Neuronal stem cell (in vitro differentiated cells): Measurements from ENCODE around the gene RAB33B.

Source experiments
- DNase-seq: peaks from one replicate; pipeline ENCODE4 v3.0.0-alpha.2; 2013; ENCODE audit warnings: low spot score
- H2AFZ ChIP-seq: one replicate; pipeline ENCODE4 v1.6.1; 2013; ENCODE audit warnings: mild to moderate bottlenecking, low read length, inconsistent platforms
- H2AK5ac ChIP-seq: 2 replicates; pipeline ENCODE4 v1.6.1; 2013; ENCODE audit warnings: low read depth, mild to moderate bottlenecking, inconsistent platforms, low read length, moderate library complexity, mixed read lengths
- H2BK120ac ChIP-seq: 2 replicates; pipeline ENCODE4 v1.6.1; 2013; ENCODE audit warnings: low read depth, mild to moderate bottlenecking, inconsistent platforms, low read length, moderate library complexity, mixed read lengths
- H2BK12ac ChIP-seq: one replicate; pipeline ENCODE4 v1.6.1; 2013; ENCODE audit warnings: low read length, inconsistent platforms
- H2BK15ac ChIP-seq: 2 replicates; pipeline ENCODE4 v1.6.1; 2013; ENCODE audit warnings: mild to moderate bottlenecking, low read length, inconsistent platforms, mixed read lengths
- H2BK5ac ChIP-seq: one replicate; pipeline ENCODE4 v1.6.1; 2013; ENCODE audit warnings: inconsistent platforms, mild to moderate bottlenecking, low read length, moderate library complexity
- H3K14ac ChIP-seq: one replicate; pipeline ENCODE4 v1.6.1; 2013; ENCODE audit warnings: low read length, inconsistent platforms
- H3K18ac ChIP-seq: 2 replicates; pipeline ENCODE4 v1.6.1; 2013; ENCODE audit warnings: low read length, inconsistent platforms
- H3K23ac ChIP-seq: 2 replicates; pipeline ENCODE4 v1.6.1; 2013; ENCODE audit warnings: low read depth, mild to moderate bottlenecking, mixed read lengths, low read length, inconsistent platforms; ENCODE audit not compliant: poor library complexity
- H3K27ac ChIP-seq: replicated peaks from 3 replicates; pipeline ENCODE4 v1.5.1; 2013; ENCODE audit warnings: low read length, inconsistent platforms
- H3K27me3 ChIP-seq, 3 experiments: 2 replicates each; pipeline ENCODE4 v1.6.1; 2013; ENCODE audit warnings: low read length in 3 of 3, mild to moderate bottlenecking in 2 of 3, inconsistent platforms in 1 of 3, low read depth in 1 of 3, mixed read lengths in 1 of 3, moderate library complexity in 1 of 3; ENCODE audit not compliant: control insufficient read depth in 3 of 3, insufficient read depth in 3 of 3
- H3K36me3 ChIP-seq, 2 donors: replicated peaks in 1 of 2; 2 replicates each; pipeline ENCODE4 v1.6.1; 2013; ENCODE audit warnings: low read length in 2 of 2; ENCODE audit not compliant: control insufficient read depth in 2 of 2, insufficient read depth in 2 of 2
- H3K4ac ChIP-seq: 2 replicates; pipeline ENCODE4 v1.6.1; 2013; ENCODE audit warnings: inconsistent platforms, mild to moderate bottlenecking, low read length, moderate library complexity
- H3K4me1 ChIP-seq, 2 donors: 1 replicate in 1 of 2; 2 replicates in 1 of 2; pipeline ENCODE4 v1.6.1; 2013; ENCODE audit warnings: low read length in 2 of 2, low read depth in 1 of 2; ENCODE audit not compliant: control insufficient read depth in 2 of 2, insufficient read depth in 1 of 2
- H3K4me2 ChIP-seq: one replicate; pipeline ENCODE4 v1.6.1; 2013; ENCODE audit warnings: mild to moderate bottlenecking, low read length, inconsistent platforms; ENCODE audit not compliant: insufficient read depth, poor library complexity, severe bottlenecking
- H3K4me3 ChIP-seq, 2 donors: 2 replicates each; pipeline ENCODE4 v1.5.1; 2013; ENCODE audit warnings: low read length in 2 of 2, mild to moderate bottlenecking in 2 of 2, inconsistent platforms in 1 of 2, moderate library complexity in 1 of 2
- H3K79me1 ChIP-seq: one replicate; pipeline ENCODE4 v1.6.1; 2013; ENCODE audit warnings: low read depth, mild to moderate bottlenecking, inconsistent platforms, low read length, moderate library complexity
- H3K9ac ChIP-seq: one replicate; pipeline ENCODE4 v1.6.1; 2013; ENCODE audit warnings: mild to moderate bottlenecking, low read depth, low read length, inconsistent platforms; ENCODE audit not compliant: poor library complexity
- H3K9me3 ChIP-seq, 2 donors: replicated peaks in 1 of 2; 2 replicates each; pipeline versions ENCODE3 to v1.6.1; 2013; ENCODE audit warnings: low read length in 2 of 2, mild to moderate bottlenecking in 2 of 2, inconsistent platforms in 1 of 2, low read depth in 1 of 2, mixed read lengths in 1 of 2, moderate library complexity in 1 of 2; ENCODE audit not compliant: control insufficient read depth in 2 of 2, insufficient read depth in 1 of 2
- H4K8ac ChIP-seq: one replicate; pipeline ENCODE4 v1.6.1; 2013; ENCODE audit warnings: low read depth, mild to moderate bottlenecking, inconsistent platforms, low read length, moderate library complexity
- H4K91ac ChIP-seq: one replicate; pipeline ENCODE4 v1.6.1; 2013; ENCODE audit warnings: low read length, low read depth, mild to moderate bottlenecking, inconsistent platforms; ENCODE audit not compliant: poor library complexity
- WGBS, 2 donors: extraction: QIAGEN DNeasy Blood & Tissue Kit; methylation state at CpG; one replicate each; pipeline ENCODE4 v1.1.7; 2013; ENCODE audit warnings: missing lambda C conversion rate in 2 of 2, mixed read lengths in 1 of 2; ENCODE audit not compliant: insufficient read length in 2 of 2, insufficient replicate concordance in 1 of 2; ENCODE audit errors: extremely low coverage in 2 of 2; 5-methylcytosine and 5-hydroxymethylcytosine counted together

Gene RAB33B

DNA sequence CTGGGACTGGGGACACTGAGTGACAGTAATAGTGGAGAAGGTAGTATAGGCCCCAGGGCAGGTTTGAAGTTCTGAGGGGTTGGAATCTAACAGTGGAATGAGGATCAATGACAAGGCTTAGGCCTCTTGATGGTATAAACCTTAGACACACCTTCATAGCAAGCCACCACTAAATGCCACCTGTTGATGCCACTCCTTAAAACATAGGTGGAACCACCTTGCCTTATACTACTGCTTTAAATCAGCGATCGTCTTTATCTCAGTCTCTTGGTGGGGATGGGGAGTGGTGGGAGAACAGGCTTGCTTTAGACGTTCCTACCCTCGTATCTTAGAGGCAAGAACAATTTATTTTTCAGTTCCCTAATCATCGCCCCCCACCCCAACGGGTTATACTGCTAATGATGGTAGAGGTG lies 1.2 kb downstream of the RAB33B start:
- no peak overlapping the region for H3K23ac ChIP-seq
- no CpG with 5 or more reads among the region's 6 CpGs for WGBS, 2 donors

DNA sequence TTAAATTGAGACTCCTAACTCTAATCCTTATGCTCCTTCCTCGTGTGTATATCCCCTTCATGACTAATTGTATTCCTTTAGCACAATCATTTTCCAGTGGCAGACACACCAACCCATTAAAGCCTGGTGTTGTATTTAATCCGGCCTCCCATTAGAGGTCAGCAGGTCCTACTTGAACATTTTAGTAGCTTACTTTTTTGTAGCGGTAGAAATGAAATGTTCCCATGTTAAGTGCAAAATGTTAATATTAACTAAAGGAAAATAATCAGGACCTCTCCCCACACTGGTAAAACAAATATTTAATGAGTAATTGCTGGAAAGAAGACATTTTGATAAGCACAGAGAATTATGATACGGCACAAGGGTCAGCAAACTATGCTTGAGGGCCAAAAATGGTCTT lies 3.4 kb downstream of the RAB33B start:
- no peak overlapping the region for H3K23ac ChIP-seq
- H3K27ac ChIP-seq: no peak overlapping the region
- H2BK12ac ChIP-seq: no peak overlapping the region
- H3K36me3 ChIP-seq: peaks cover 0 to 11% of the 10 kb centered on the region in 2 donors
- H2BK120ac ChIP-seq: no peak overlapping the region
- peaks cover 4% of the 10 kb centered on the region for H3K79me1 ChIP-seq
- no peak overlapping the region for H4K8ac ChIP-seq
- H3K4me2 ChIP-seq: no peak overlapping the region
- no peak for DNase-seq
- no peak overlapping the region for H3K9ac ChIP-seq
- H3K4me1 ChIP-seq: peaks cover 2 to 14% of the 10 kb centered on the region in 2 donors
- WGBS, 2 donors: no CpG with 5 or more reads among the region's 4 CpGs
- no peak overlapping the region for H2AK5ac ChIP-seq
- no peak overlapping the region for H3K14ac ChIP-seq
- no peak overlapping the region for H3K18ac ChIP-seq
- H2AFZ ChIP-seq: no peak overlapping the region
- H3K27me3 ChIP-seq: no peaks in the 10 kb centered on the region
- H2BK15ac ChIP-seq: no peak overlapping the region
- no peak overlapping the region for H3K4me3 ChIP-seq
- no peak overlapping the region for H2BK5ac ChIP-seq
- no peaks in the 10 kb centered on the region for H3K9me3 ChIP-seq
- no peak overlapping the region for H3K4ac ChIP-seq
- H4K91ac ChIP-seq: no peak overlapping the region

More for the DNA sequence above, 1.2 kb downstream of the RAB33B start:
- no peak overlapping the region for H3K18ac ChIP-seq
- no peak overlapping the region for H2AK5ac ChIP-seq
- no peak for DNase-seq
- no peak overlapping the region for H4K8ac ChIP-seq
- H3K79me1 ChIP-seq: peaks cover 4% of the 10 kb centered on the region
- H3K9me3 ChIP-seq: no peaks in the 10 kb centered on the region
- no peak overlapping the region for H3K9ac ChIP-seq
- peak overlapping the region in 1 of 2 donors; percentile 90 for H3K4me3 ChIP-seq
- H3K36me3 ChIP-seq: peaks cover 0 to 4% of the 10 kb centered on the region in 2 donors
- H3K27me3 ChIP-seq: no peaks in the 10 kb centered on the region
- no peak overlapping the region for H3K4me2 ChIP-seq
- H2AFZ ChIP-seq: no peak overlapping the region
- H4K91ac ChIP-seq: no peak overlapping the region
- no peak overlapping the region for H2BK12ac ChIP-seq
- peaks cover 2 to 14% of the 10 kb centered on the region in 2 donors for H3K4me1 ChIP-seq
- H2BK15ac ChIP-seq: no peak overlapping the region
- H2BK5ac ChIP-seq: no peak overlapping the region
- no peak overlapping the region for H3K4ac ChIP-seq
- no peak overlapping the region for H3K14ac ChIP-seq
- no peak overlapping the region for H3K27ac ChIP-seq
- H2BK120ac ChIP-seq: no peak overlapping the region

DNA sequence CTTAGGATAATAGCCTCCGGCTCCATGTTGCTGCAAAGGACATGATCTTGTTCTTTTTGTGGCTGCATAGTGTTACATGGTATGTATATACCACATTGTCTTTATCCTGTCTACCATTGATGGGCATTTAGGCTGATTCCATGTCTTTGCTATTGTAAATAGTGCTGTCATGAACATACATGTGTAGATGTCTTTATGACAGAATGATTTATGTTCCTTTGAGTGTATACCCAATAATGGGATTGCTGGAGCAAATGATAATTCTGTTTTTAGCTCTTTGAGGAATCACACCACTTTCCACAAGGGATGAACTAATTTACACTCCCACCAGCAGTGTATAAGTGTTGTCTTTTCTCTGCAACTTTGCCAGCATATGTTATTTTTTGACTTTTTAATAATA lies 4.6 kb downstream of the RAB33B start:
- H2BK12ac ChIP-seq: no peak overlapping the region
- H3K4me2 ChIP-seq: no peak overlapping the region
- H4K91ac ChIP-seq: no peak overlapping the region
- H2BK120ac ChIP-seq: no peak overlapping the region
- no peak overlapping the region for H2AFZ ChIP-seq
- H3K27me3 ChIP-seq: no peaks in the 10 kb centered on the region
- WGBS, 2 donors: no CpG with 5 or more reads among the region's 1 CpG
- no peak overlapping the region for H2AK5ac ChIP-seq
- no peak overlapping the region for H3K14ac ChIP-seq
- no peak overlapping the region for H2BK5ac ChIP-seq
- H3K36me3 ChIP-seq: peaks cover 0 to 15% of the 10 kb centered on the region in 2 donors
- no peaks in the 10 kb centered on the region for H3K9me3 ChIP-seq
- no peak overlapping the region for H2BK15ac ChIP-seq
- DNase-seq: no peak
- H3K23ac ChIP-seq: no peak overlapping the region
- H3K9ac ChIP-seq: no peak overlapping the region
- H3K4me3 ChIP-seq: no peak overlapping the region
- H3K18ac ChIP-seq: no peak overlapping the region
- no peak overlapping the region for H4K8ac ChIP-seq
- peaks cover 0 to 14% of the 10 kb centered on the region in 2 donors for H3K4me1 ChIP-seq
- no peak overlapping the region for H3K27ac ChIP-seq
- H3K79me1 ChIP-seq: peaks cover 4% of the 10 kb centered on the region
- no peak overlapping the region for H3K4ac ChIP-seq

- Histone ChIP-seq H3K4me2 (no peak overlapping the region), H2BK120ac (no peak overlapping the region), H3K18ac (no peak overlapping the region), H4K91ac (no peak overlapping the region), H3K79me1 (peaks cover 7% of the 10 kb centered on the region), H2BK5ac (no peak overlapping the region), H4K8ac (no peak overlapping the region), H2BK12ac (no peak overlapping the region), H3K4ac (no peak overlapping the region), H3K14ac (no peak overlapping the region), H3K36me3 (peaks cover 0 to 15% of the 10 kb centered on the region in 2 donors), H2BK15ac (no peak overlapping the region), H3K23ac (no peak overlapping the region), H2AK5ac (no peak overlapping the region), H3K9ac (no peak overlapping the region), H3K4me1 (peaks cover 0 to 14% of the 10 kb centered on the region in 2 donors), H3K27ac (no peak overlapping the region), H3K9me3 (no peaks in the 10 kb centered on the region), H3K4me3 (no peak overlapping the region), H2AFZ (no peak overlapping the region), H3K27me3 (no peaks in the 10 kb centered on the region)
- DNase-seq: no peak
- WGBS, 2 donors: no CpG with 5 or more reads among the region's 3 CpGs
Measured at GRCh38 chr4:139458999-139459398, 5.1 kb downstream of the RAB33B start.
